CD14-positive monocyte (primary cell): ENCODE measurements around the gene FLII. TPM values are rescaled to one million over a fixed set of nuclear protein-coding genes. Genes with fewer than 3 reads are reported as not detected.

ENCODE experiments used
- DNase-seq, 3 donors: peaks; one replicate each; pipeline ENCODE4 v3.0.0-alpha.2; 2011 to 2022
- H2AFZ ChIP-seq: 2 replicates; pipeline ENCODE4 v1.6.0; 2012; ENCODE audit warnings: mild to moderate bottlenecking, low read depth, low read length, inconsistent platforms; ENCODE audit not compliant: insufficient read depth, poor library complexity, severe bottlenecking
- H3K27ac ChIP-seq, 2 donors: 1 replicate in 1 of 2; 2 replicates in 1 of 2; pipeline ENCODE4 v1.5.1; 2012 to 2013; ENCODE audit warnings: low read length in 2 of 2, control low read depth in 1 of 2, inconsistent platforms in 1 of 2, low read depth in 1 of 2, mild to moderate bottlenecking in 1 of 2
- H3K27me3 ChIP-seq, 2 donors: one replicate each; pipeline versions ENCODE4 v1.6.0 to v1.6.1; 2011 to 2013; ENCODE audit warnings: low read length in 2 of 2; ENCODE audit not compliant: control insufficient read depth in 2 of 2, insufficient read depth in 2 of 2
- H3K36me3 ChIP-seq, 2 donors: replicated peaks in 1 of 2; 1 replicate in 1 of 2; 2 replicates in 1 of 2; pipeline versions ENCODE4 v1.5.1 to v1.6.1; 2012 to 2013; ENCODE audit warnings: low read length in 2 of 2, control low read depth in 1 of 2, inconsistent platforms in 1 of 2, mild to moderate bottlenecking in 1 of 2; ENCODE audit not compliant: insufficient read depth in 2 of 2, control insufficient read depth in 1 of 2
- H3K4me1 ChIP-seq, 2 donors: 1 replicate in 1 of 2; 2 replicates in 1 of 2; pipeline versions ENCODE4 v1.5.1 to v1.6.1; 2012 to 2013; ENCODE audit warnings: low read length in 2 of 2, control low read depth in 1 of 2, inconsistent platforms in 1 of 2, mild to moderate bottlenecking in 1 of 2, moderate library complexity in 1 of 2; ENCODE audit not compliant: insufficient read depth in 2 of 2, control insufficient read depth in 1 of 2
- H3K4me2 ChIP-seq: replicated peaks from 2 replicates; pipeline ENCODE3; 2012; ENCODE audit warnings: low read length, moderate library complexity, mild to moderate bottlenecking; ENCODE audit not compliant: poor library complexity, severe bottlenecking; ENCODE audit errors: extremely low read depth
- H3K4me3 ChIP-seq, 3 experiments: fragments of 200-600 bp in 1 of 3; sonication (generic) in 1 of 3; replicated peaks in 1 of 3; 1 replicate in 2 of 3; 2 replicates in 1 of 3; pipeline ENCODE4 v1.5.1; 2011 to 2013; ENCODE audit warnings: low read length in 3 of 3, mild to moderate bottlenecking in 3 of 3, control low read depth in 2 of 3, low read depth in 2 of 3, inconsistent platforms in 1 of 3, moderate library complexity in 1 of 3
- H3K79me2 ChIP-seq: 2 replicates; pipeline ENCODE4 v1.6.0; 2012; ENCODE audit warnings: mild to moderate bottlenecking, control low read depth, inconsistent platforms, low read length, moderate library complexity; ENCODE audit not compliant: insufficient read depth
- H3K9ac ChIP-seq: 2 replicates; pipeline ENCODE4 v1.6.0; 2017; ENCODE audit warnings: low read length, mild to moderate bottlenecking; ENCODE audit not compliant: insufficient read depth, poor library complexity, severe bottlenecking
- H3K9me3 ChIP-seq, 2 donors: replicated peaks in 1 of 2; 1 replicate in 1 of 2; 2 replicates in 1 of 2; pipeline versions ENCODE4 v1.5.1 to v1.6.1; 2012 to 2013; ENCODE audit warnings: low read length in 2 of 2, control low read depth in 1 of 2; ENCODE audit not compliant: control insufficient read depth in 1 of 2, insufficient read depth in 1 of 2
- H4K20me1 ChIP-seq: 2 replicates; pipeline ENCODE4 v1.6.0; 2012; ENCODE audit warnings: mild to moderate bottlenecking, low read length, control low read depth, moderate library complexity; ENCODE audit not compliant: insufficient read depth
- H3K27ac Mint-ChIP-seq, 7 donors: one replicate each; pipeline ENCODE4 v1.8.0; 2020; ENCODE audit warnings: mild to moderate bottlenecking in 7 of 7, mixed read lengths in 7 of 7, moderate library complexity in 6 of 7, inconsistent platforms in 2 of 7
- H3K27me3 Mint-ChIP-seq, 3 donors: one replicate each; pipeline ENCODE4 v1.8.0; 2021 to 2022; ENCODE audit warnings: low read depth in 3 of 3, mild to moderate bottlenecking in 3 of 3, mixed read lengths in 3 of 3, moderate library complexity in 3 of 3, inconsistent platforms in 1 of 3
- H3K36me3 Mint-ChIP-seq, 2 donors: one replicate each; pipeline ENCODE4 v1.8.0; 2020; ENCODE audit warnings: mixed read lengths in 2 of 2, inconsistent platforms in 1 of 2, mild to moderate bottlenecking in 1 of 2
- H3K4me1 Mint-ChIP-seq: one replicate; pipeline ENCODE4 v1.8.0; 2020; ENCODE audit warnings: mild to moderate bottlenecking, mixed read lengths
- H3K4me3 Mint-ChIP-seq, 2 donors: one replicate each; pipeline ENCODE4 v1.8.0; 2020; ENCODE audit warnings: mild to moderate bottlenecking in 2 of 2, mixed read lengths in 2 of 2, moderate library complexity in 1 of 2
- H3K9me3 Mint-ChIP-seq, 7 donors: one replicate each; pipeline ENCODE4 v1.8.0; 2020 to 2022; ENCODE audit warnings: mixed read lengths in 7 of 7, mild to moderate bottlenecking in 6 of 7, moderate library complexity in 6 of 7, inconsistent platforms in 2 of 7
- WGBS: methylation state at CpG from one replicate; pipeline ENCODE4 v1.1.5; 2013; ENCODE audit warnings: missing lambda C conversion rate; ENCODE audit not compliant: insufficient coverage; 5-methylcytosine and 5-hydroxymethylcytosine counted together
- intact Hi-C, 2 donors: fragments of 100-400 bp; cut with micrococcal nuclease; formaldehyde crosslinking; loops; one replicate each; pipeline versions ENCODE4 v1.15.0 to v1.15.1; 2023
- polyA plus RNA-seq, 3 donors: library from polyadenylated mRNA; depleted of rRNA in 1 of 3; unstranded in 2 of 3; stranded (reverse) in 1 of 3; fragments of 300-500 nt in 2 of 3; fragments of >200 nt in 1 of 3; fragmentation: Illumina TruSeq in 2 of 3; gene quantifications; 1 replicate in 2 of 3; 2 replicates in 1 of 3; pipeline ENCODE4 v1.2.3, GENCODE V29; 2012 to 2021
- TF ChIP-seq, protein P1 (sequence below): fragments of 200-600 bp; IDR thresholded peaks from one replicate; pipeline ENCODE4 v1.8.0; 2022; ENCODE audit warnings: antibody characterized with exemption, mild to moderate bottlenecking

FLII gene
- polyA plus RNA-seq, 3 donors: 145 to 724 (median 227) TPM

DNA sequence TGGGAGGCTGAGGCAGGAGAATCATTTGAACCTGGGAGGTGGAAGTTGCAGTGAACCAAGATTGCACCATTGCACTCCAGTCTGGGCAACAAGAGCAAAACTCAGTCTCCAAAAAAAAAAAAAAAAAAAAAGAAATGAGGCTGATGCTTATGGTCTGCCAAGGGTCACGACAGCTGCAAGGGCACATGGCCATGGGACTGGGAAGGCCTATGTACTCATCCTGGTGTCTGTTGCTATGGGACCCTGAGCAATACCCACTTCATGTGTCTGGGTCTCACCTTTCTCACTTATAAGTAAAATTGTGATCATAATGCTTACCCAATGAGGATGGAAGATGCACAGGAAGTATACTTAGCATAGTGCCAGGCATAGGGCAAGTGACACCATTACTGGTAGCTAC lies 18.5 kb upstream of the FLII start:
- H3K79me2 ChIP-seq: no peaks in the 10 kb centered on the region
- peaks cover 7% of the 10 kb centered on the region for H4K20me1 ChIP-seq
- no CpG with 5 or more reads among the region's 1 CpG for WGBS
- H3K4me3 ChIP-seq: no peak overlapping the region
- H3K36me3 Mint-ChIP-seq: peaks cover 68 to 93% of the 10 kb centered on the region in 2 donors
- no peaks in the 10 kb centered on the region for H3K4me1 ChIP-seq
- no peaks in the 10 kb centered on the region for H3K9me3 Mint-ChIP-seq
- H3K27me3 Mint-ChIP-seq: peaks cover 0 to 1% (median 1%) of the 10 kb centered on the region in 3 donors
- no peak overlapping the region for H2AFZ ChIP-seq
- H3K4me1 Mint-ChIP-seq: no peaks in the 10 kb centered on the region
- H3K36me3 ChIP-seq: peaks cover 80 to 96% of the 10 kb centered on the region in 2 donors
- H3K9me3 ChIP-seq: no peaks in the 10 kb centered on the region
- H3K4me3 Mint-ChIP-seq: no peak overlapping the region
- no peak overlapping the region for H3K4me2 ChIP-seq
- TF ChIP-seq, protein P1, sequence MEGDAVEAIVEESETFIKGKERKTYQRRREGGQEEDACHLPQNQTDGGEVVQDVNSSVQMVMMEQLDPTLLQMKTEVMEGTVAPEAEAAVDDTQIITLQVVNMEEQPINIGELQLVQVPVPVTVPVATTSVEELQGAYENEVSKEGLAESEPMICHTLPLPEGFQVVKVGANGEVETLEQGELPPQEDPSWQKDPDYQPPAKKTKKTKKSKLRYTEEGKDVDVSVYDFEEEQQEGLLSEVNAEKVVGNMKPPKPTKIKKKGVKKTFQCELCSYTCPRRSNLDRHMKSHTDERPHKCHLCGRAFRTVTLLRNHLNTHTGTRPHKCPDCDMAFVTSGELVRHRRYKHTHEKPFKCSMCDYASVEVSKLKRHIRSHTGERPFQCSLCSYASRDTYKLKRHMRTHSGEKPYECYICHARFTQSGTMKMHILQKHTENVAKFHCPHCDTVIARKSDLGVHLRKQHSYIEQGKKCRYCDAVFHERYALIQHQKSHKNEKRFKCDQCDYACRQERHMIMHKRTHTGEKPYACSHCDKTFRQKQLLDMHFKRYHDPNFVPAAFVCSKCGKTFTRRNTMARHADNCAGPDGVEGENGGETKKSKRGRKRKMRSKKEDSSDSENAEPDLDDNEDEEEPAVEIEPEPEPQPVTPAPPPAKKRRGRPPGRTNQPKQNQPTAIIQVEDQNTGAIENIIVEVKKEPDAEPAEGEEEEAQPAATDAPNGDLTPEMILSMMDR: no peak
- H3K9ac ChIP-seq: no peak overlapping the region
- intact Hi-C loops: no loop called here
- H3K27ac ChIP-seq: peak overlapping the region in 1 of 2 donors; percentile 16
- peak overlapping the region in 1 of 7 donors; percentile 60 for H3K27ac Mint-ChIP-seq
- DNase-seq: no peak
- H3K27me3 ChIP-seq: no peaks in the 10 kb centered on the region

- Histone ChIP-seq H3K36me3 (peaks cover 30 to 50% of the 10 kb centered on the region in 2 donors), H3K79me2 (no peaks in the 10 kb centered on the region), H2AFZ (no peak overlapping the region), H3K4me3 (no peak overlapping the region), H3K27me3 (no peaks in the 10 kb centered on the region), H3K4me1 (no peaks in the 10 kb centered on the region), H3K27ac (no peak overlapping the region), H3K4me2 (no peak overlapping the region), H3K9ac (no peak overlapping the region), H3K9me3 (no peaks in the 10 kb centered on the region), H4K20me1 (peaks cover 8% of the 10 kb centered on the region)
- intact Hi-C loops: no loop called here
- WGBS: 96% methylated on average over 10 of the region's 14 CpGs
- Mint-ChIP-seq H3K4me3 (no peak overlapping the region), H3K4me1 (no peaks in the 10 kb centered on the region), H3K27ac (peak overlapping the region in 2 of 7 donors; percentile 5 to 63), H3K9me3 (no peaks in the 10 kb centered on the region), H3K36me3 (peaks cover 38 to 48% of the 10 kb centered on the region in 2 donors), H3K27me3 (peaks cover 0 to 1% (median 0%) of the 10 kb centered on the region in 3 donors)
- no peak for DNase-seq
- TF ChIP-seq, protein P1: no peak
These were observed 11.8 kb upstream of the FLII start for GRCh38 chr17:18270046-18270931.
